Fibroblast of mammary gland (primary cell): ENCODE measurements around the gene TTLL5.

ENCODE experiments used
- DNase-seq: peaks from one replicate; pipeline ENCODE4 v3.0.0-alpha.2; 2010; ENCODE audit warnings: low read depth
- H3K4me3 ChIP-seq: 2 replicates; pipeline ENCODE4 v1.5.1; 2011; ENCODE audit warnings: low read depth, mild to moderate bottlenecking, low read length, moderate library complexity; ENCODE audit not compliant: control insufficient read depth
- CTCF ChIP-seq: conservative IDR thresholded peaks from 2 replicates; pipeline ENCODE4 v1.5.1; 2011; ENCODE audit warnings: low read depth, low read length, inconsistent platforms; ENCODE audit not compliant: control insufficient read depth, insufficient read depth

Gene TTLL5

GRCh38 chr14:75896341-75896740 is 235.3 kb downstream of the TTLL5 start:
- no peak for DNase-seq
- no peak overlapping the region for H3K4me3 ChIP-seq
- no peak for TF ChIP-seq CTCF

DNA sequence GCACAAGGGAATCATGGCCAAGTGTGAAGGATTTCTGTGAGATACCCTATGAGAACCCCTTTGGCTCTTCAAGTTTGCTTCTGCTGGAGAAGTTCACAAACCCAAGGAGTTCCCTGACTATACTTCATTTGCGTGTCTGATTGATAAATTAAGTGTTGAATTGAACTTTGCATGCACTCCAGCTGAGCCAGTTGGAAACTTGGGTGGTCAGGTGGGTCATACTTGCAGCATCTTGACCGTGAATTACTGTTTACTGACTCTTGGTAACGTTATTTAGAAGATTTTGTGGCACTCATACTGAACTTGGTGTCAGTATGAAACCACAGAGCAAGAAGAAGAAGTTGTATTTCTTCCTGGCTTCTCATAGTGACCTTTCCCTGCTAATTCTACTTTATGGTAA is 243.3 kb downstream of the TTLL5 start:
- no peak overlapping the region for H3K4me3 ChIP-seq
- no peak for TF ChIP-seq CTCF
- DNase-seq, result no peak

DNA sequence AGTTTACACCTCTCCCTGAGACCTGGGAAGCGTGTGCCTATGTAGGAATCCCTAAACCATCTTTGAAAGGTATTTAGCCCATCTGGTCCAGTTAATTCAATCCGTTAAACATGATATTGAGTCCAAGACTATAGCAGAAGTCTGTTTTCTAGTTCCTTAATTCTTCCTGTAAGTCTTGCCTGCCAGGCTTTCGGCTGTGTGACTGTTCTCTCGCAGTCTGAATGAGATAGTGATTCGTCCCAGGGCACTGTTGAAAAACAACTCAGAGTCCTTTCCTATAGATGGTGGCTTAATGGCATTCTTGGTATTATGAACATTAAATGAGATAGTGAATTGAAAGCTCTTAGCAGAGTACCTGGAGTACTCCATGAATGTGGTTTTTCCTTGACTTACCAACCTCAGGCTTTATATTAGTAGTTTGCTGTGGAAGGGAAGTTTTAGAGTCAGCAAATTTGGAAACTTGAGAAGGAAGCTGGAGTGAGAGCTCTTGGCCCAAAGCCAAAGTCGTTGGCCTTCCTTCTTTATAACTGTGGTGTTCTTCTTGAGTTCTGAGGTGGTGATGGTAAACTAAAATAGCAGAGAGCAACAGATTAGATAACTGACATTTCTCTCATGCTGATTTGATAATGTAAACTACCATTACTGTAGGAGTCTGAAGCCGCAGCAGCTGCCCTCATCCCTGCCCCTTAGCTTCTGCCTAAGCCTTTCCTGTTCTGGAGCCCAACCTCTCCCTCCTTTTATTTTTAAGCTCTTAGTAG is 244.3 kb downstream of the TTLL5 start:
- H3K4me3 ChIP-seq, result no peak overlapping the region
- peak; percentile 46 for DNase-seq
- TF ChIP-seq CTCF, result no peak

DNA sequence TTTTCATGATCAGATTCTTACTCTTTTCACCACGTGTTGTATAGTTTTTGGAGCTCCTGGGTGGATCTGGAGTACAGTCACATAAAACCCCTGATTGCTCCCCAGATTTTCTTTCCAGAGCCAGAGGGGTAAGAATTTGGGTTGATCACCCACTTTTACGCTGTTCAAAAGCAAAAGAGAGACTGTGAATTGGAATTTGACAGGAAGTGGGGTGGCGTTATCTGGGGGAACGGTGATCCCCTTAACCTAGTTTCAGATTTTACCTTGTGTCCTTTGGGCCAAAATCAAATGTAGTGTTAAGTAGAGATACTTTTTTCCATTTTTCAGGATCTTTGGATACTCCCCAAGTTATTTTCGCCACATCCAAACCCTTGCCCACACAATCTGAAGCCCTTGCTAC is 245.2 kb downstream of the TTLL5 start:
- no peak for TF ChIP-seq CTCF
- no peak overlapping the region for H3K4me3 ChIP-seq
- no peak for DNase-seq

- DNase-seq, result peak; percentile 75
- no peak overlapping the region for H3K4me3 ChIP-seq
- peak; percentile 89 for TF ChIP-seq CTCF
Observed at GRCh38 chr14:75906680-75907280, 245.7 kb downstream of the TTLL5 start.

- H3K4me3 ChIP-seq, result no peak overlapping the region
- no peak for TF ChIP-seq CTCF
- DNase-seq, result no peak
Observed at GRCh38 chr14:75907756-75908359, 246.8 kb downstream of the TTLL5 start.
